ENCODE measurements around the gene LARGE1.

LARGE1 gene

DNA sequence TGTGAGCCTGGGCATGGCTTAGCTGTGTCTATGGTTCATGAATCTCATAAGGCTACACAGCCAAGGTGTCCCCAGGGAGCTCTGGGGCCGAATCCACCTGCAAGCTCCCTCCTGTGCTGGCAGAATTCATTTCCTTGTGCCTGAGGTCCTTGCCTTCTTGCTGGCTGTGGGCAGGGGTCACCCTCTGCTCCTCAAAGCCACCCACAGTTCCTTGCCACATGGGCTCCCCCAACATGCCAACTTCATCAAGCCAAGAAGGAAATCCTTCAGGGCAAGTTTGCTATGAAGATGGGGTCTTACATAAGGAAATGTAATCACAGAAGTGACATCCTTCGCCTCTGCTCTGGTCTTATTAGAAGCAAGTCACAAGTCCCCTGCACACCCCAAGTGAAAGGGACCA lies 24.8 kb downstream of the LARGE1 start:
- DNase-seq (ENCODE audit: extremely low read depth, low read depth): no peak
- TF ChIP-seq, protein P1, sequence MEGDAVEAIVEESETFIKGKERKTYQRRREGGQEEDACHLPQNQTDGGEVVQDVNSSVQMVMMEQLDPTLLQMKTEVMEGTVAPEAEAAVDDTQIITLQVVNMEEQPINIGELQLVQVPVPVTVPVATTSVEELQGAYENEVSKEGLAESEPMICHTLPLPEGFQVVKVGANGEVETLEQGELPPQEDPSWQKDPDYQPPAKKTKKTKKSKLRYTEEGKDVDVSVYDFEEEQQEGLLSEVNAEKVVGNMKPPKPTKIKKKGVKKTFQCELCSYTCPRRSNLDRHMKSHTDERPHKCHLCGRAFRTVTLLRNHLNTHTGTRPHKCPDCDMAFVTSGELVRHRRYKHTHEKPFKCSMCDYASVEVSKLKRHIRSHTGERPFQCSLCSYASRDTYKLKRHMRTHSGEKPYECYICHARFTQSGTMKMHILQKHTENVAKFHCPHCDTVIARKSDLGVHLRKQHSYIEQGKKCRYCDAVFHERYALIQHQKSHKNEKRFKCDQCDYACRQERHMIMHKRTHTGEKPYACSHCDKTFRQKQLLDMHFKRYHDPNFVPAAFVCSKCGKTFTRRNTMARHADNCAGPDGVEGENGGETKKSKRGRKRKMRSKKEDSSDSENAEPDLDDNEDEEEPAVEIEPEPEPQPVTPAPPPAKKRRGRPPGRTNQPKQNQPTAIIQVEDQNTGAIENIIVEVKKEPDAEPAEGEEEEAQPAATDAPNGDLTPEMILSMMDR (IDR thresholded peaks at IDR 0.05; ENCODE audit: low read depth, low read length): no peak

DNA sequence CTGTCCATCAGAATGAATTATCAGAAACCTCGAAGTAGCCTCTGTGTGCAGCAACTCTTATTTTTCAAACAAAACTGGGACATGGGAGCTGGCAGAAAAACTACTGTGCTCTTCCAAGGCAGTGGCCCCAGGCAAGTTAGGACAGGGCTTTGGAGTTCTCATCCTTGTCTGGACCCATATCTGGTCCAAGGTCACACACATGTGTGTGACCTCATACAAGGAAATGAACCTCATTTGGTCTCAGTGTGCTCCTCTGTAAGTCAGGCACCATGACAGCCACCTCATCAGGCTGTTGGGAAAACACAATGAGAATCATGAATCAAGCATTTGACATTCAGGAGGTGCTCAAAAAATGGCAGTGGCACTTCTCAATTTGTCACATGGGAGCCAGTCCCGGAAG lies 25.8 kb downstream of the LARGE1 start:
- DNase-seq (ENCODE audit: extremely low read depth, low read depth): no peak
- TF ChIP-seq, protein P1 (IDR thresholded peaks at IDR 0.05; ENCODE audit: low read depth, low read length): no peak

DNA sequence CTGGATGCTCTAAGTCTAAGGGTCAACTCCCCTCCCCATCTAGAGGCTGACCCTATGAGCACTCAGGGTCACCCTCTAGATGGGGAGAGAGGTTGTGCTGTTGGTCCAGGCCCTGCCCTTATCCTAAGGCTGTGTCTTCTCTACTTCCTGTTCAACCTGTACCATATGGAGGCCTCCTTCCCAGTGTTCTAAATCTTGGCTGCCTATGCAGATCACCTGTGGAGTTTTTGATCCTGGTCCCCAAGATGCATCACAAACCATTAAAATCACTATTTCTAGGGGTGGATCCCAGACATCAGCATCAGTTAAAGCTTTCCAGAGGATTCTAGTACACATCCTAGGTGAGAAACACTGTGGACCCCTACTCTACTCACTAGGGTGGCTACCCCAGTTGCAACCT lies 26.2 kb downstream of the LARGE1 start:
- DNase-seq (ENCODE audit: extremely low read depth, low read depth): no peak
- TF ChIP-seq, protein P1 (IDR thresholded peaks at IDR 0.05; ENCODE audit: low read depth, low read length): no peak

DNA sequence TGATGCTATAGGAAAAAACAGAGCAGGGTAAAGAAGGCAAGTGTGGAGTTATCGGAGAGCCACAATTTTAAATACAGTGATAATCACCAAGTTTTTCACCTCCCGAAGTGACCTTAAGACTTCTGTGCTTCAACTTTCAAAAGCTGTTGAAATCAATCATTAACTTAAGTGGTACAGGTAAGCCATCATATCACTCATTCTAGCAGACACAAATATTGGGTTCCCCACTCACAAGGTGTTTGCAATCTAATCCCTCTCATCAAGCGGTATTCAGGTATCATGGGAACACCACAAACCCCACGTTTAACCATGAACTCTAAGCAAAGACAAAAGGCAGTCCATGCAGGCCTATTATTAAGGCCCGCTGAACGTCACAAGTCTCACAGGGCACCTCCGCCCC lies 26.8 kb downstream of the LARGE1 start:
- no peak for DNase-seq (ENCODE audit: extremely low read depth, low read depth)
- TF ChIP-seq, protein P1 (IDR thresholded peaks at IDR 0.05; ENCODE audit: low read depth, low read length): no peak

DNA sequence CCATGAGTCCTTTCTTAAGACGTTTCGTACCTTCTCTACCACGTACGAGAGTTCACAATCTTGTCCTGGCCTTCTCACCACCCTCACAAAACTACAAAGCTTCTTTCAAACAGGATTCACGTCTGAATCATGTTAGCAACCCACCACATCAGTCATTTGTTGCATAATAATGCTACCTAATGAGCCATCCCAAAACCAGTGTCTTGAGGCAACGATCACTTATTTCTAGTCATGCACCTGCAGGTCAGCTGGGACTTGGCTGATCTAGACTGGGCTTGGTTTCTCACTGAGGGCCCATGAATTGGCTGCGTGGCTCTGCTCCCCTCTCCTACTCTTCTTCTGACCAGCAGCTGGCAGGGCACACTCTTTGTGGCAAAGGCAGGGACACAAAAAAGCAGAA lies 28.3 kb downstream of the LARGE1 start:
- TF ChIP-seq, protein P1 (IDR thresholded peaks at IDR 0.05; ENCODE audit: low read depth, low read length): no peak
- DNase-seq (ENCODE audit: extremely low read depth, low read depth): no peak

DNA sequence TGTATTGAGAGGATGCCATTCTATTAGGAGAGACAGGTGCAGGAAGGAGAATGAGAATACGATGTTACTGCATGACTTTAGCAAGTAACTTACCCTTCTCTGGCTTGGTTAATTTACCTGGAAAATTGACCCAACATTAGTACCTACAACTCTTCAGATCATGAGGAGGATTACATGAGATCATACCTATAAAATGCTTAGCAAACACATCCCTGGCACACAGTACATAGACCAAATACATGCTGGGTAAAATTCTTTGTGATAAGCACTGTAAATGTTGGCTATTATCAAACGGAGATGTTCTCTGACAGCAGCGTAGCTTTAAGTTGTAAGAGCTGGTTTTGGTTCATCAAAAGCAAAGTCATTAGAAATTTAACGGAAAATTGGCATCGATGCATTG lies 28.8 kb downstream of the LARGE1 start:
- DNase-seq (ENCODE audit: extremely low read depth, low read depth): no peak
- TF ChIP-seq, protein P1 (IDR thresholded peaks at IDR 0.05; ENCODE audit: low read depth, low read length): no peak

DNA sequence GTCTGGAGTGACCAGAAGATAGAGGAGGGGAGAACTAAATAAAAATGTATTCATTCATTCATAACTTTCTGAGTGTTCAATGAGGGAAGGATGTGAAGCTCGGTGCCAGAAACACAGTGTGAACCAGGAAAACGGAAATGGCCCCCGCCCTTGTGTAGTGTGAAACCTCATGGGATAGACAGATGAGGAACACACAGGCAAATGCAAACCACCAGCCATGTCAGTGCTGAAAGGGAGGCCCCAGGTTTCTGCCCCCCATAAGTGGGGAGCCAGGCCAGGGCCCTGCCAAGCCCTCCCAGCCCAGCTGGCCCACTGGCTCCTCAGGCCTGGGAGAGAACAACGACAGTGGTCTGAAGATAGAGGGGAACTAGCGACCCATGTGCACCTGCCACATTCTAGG lies 30.5 kb downstream of the LARGE1 start:
- no peak for DNase-seq (ENCODE audit: extremely low read depth, low read depth)
- TF ChIP-seq, protein P1 (IDR thresholded peaks at IDR 0.05; ENCODE audit: low read depth, low read length): no peak

Measured in AG09319 (cell line).